OCI-LY3 (cell line): Measurements from ENCODE around the gene MLLT10.

ENCODE experiments used
- CTCF ChIP-seq: fragments of 200-600, 300-600 bp; sonication (generic); IDR thresholded peaks from 2 replicates; pipeline ENCODE4 v1.5.1; 2014; ENCODE audit warnings: antibody characterized with exemption, low read length, low read depth
- EZH2phosphoT487 ChIP-seq: fragments of 200-600 bp; shearing (Covaris generic); IDR thresholded peaks from 2 replicates; pipeline ENCODE4 v1.6.1; 2018; ENCODE audit warnings: antibody characterized with exemption, mixed run types, low read depth

GRCh38 chr10:21655236-21655635 is 121.2 kb downstream of the MLLT10 start:
- TF ChIP-seq CTCF, result no peak
- TF ChIP-seq EZH2phosphoT487, result no peak
